Ishikawa (cell line): ENCODE measurements around the gene CPED1.

Experiments used
- RAD21 ChIP-seq: IDR thresholded peaks from 2 replicates; pipeline ENCODE4 v1.6.1; 2012; ENCODE audit warnings: low read depth
- REST ChIP-seq: IDR thresholded peaks from 2 replicates; pipeline ENCODE4 v1.6.1; 2012; ENCODE audit warnings: low read depth, mild to moderate bottlenecking
- TAF1 ChIP-seq: IDR thresholded peaks from 2 replicates; pipeline ENCODE4 v1.6.1; 2012; ENCODE audit warnings: low read depth, mild to moderate bottlenecking
- TCF12 ChIP-seq: IDR thresholded peaks from 2 replicates; pipeline ENCODE4 v1.6.1; 2012; ENCODE audit warnings: low read depth
- TEAD4 ChIP-seq: IDR thresholded peaks from 2 replicates; pipeline ENCODE4 v1.6.1; 2012

GRCh38 chr7:121017586-121017985, 29.1 kb downstream of the CPED1 start:
- no peak for TF ChIP-seq RAD21
- no peak for TF ChIP-seq TEAD4
- no peak for TF ChIP-seq REST
- no peak for TF ChIP-seq TCF12
- TF ChIP-seq TAF1 = no peak
